Activated gamma-delta T cell treated with Interleukin-2 at 50 U/mL for 16 hours (primary cell): ENCODE data around the gene TRIM15.
"Not testable (repeated sequence)": the region's sequence is repeated elsewhere in the genome, so short reads cannot be mapped to it uniquely, and the experiment has no call there.

Source experiments
- DNase-seq: peaks from one replicate; pipeline ENCODE4 v3.0.0-alpha.2; 2020

The TRIM15 gene

GRCh38 chr6:30163090-30163917 is at the start of gene TRIM15:
Gene TRIM15 (plus strand): TSS chr6:30163546. CDS start chr6:30163685, 139 bp downstream.
- no peak for DNase-seq

- no peak for DNase-seq
Measured at GRCh38 chr6:30113841-30114240, 49.5 kb upstream of the TRIM15 start.

GRCh38 chr6:30116724-30117123 is 46.6 kb upstream of the TRIM15 start:
- no peak for DNase-seq

GRCh38 chr6:30118691-30119090 is 44.7 kb upstream of the TRIM15 start:
- DNase-seq, result not testable (repeated sequence)

GRCh38 chr6:30121446-30122366 is 41.6 kb upstream of the TRIM15 start:
- DNase-seq, result no peak

- no peak for DNase-seq
Measured at GRCh38 chr6:30122515-30122914, 40.8 kb upstream of the TRIM15 start.

- DNase-seq, result no peak
Measured at GRCh38 chr6:30127238-30128093, 35.9 kb upstream of the TRIM15 start.

- DNase-seq, result no peak
Measured at GRCh38 chr6:30129265-30130178, 33.8 kb upstream of the TRIM15 start.

GRCh38 chr6:30130179-30130679 is 33.1 kb upstream of the TRIM15 start:
- no peak for DNase-seq

GRCh38 chr6:30130887-30131862 is 32.2 kb upstream of the TRIM15 start:
- DNase-seq, result peak; percentile 66

- DNase-seq, result no peak
Measured at GRCh38 chr6:30131947-30132497, 31.3 kb upstream of the TRIM15 start.

GRCh38 chr6:30135147-30135546 is 28.2 kb upstream of the TRIM15 start:
- no peak for DNase-seq

GRCh38 chr6:30135757-30136156 is 27.6 kb upstream of the TRIM15 start, which contains the start of gene TRIM40:
Gene TRIM40 (plus strand): TSS chr6:30136140. CDS start chr6:30137037, 897 bp downstream.
- DNase-seq, result no peak

GRCh38 chr6:30136570-30137286 is 26.6 kb upstream of the TRIM15 start:
- no peak for DNase-seq

GRCh38 chr6:30140240-30140639 is 23.1 kb upstream of the TRIM15 start:
- not testable (repeated sequence) for DNase-seq

GRCh38 chr6:30142665-30143064 is 20.7 kb upstream of the TRIM15 start:
- DNase-seq, result no peak

GRCh38 chr6:30143780-30144179 is 19.6 kb upstream of the TRIM15 start:
- DNase-seq, result no peak

- DNase-seq, result no peak
Measured at GRCh38 chr6:30144811-30145210, 18.5 kb upstream of the TRIM15 start.

- DNase-seq, result no peak
Measured at GRCh38 chr6:30145818-30146217, 17.5 kb upstream of the TRIM15 start.
